Prostate gland (tissue), 2 donors: ENCODE measurements around the gene DBN1.

Experiments
- CTCF ChIP-seq, 4 experiments: fragments of 200-600 bp in 2 of 4; fragments of 450-650 bp in 2 of 4; sonication (generic) in 2 of 4; IDR thresholded peaks; 1 replicate in 3 of 4; 2 replicates in 1 of 4; pipeline ENCODE4 v1.5.1; 2016 to 2019; ENCODE audit warnings: antibody characterized with exemption in 4 of 4, mild to moderate bottlenecking in 2 of 4, moderate library complexity in 2 of 4
- POLR2AphosphoS5 ChIP-seq: sonication (generic); formaldehyde crosslinking; IDR thresholded peaks from one replicate; pipeline ENCODE4 v1.6.1; 2017; ENCODE audit warnings: antibody characterized with exemption

GRCh38 chr5:177471610-177472356 is 1.7 kb downstream of the DBN1 start:
- TF ChIP-seq CTCF (IDR thresholded peaks at IDR 0.05) (no peak), POLR2AphosphoS5 (no peak)
